A673 (cell line): ENCODE results near the gene SNCAIP. TPM values are rescaled to one million over a fixed set of nuclear protein-coding genes. Genes with fewer than 3 reads are reported as not detected.

Experiments
- BruUV-seq: library from RNA; stranded (reverse); fragments of 400-500 nt; replicated peaks from 2 replicates; lab custom pipeline; 2021; lab: Mats Ljungman, UMichigan
- CTCF ChIA-PET: fragments of 300-600 bp; sonication (Branson Sonifier 250); formaldehyde crosslinking; loops from one replicate; lab custom pipeline; 2022; ENCODE audit warnings: antibody characterized with exemption; lab: Charles Lee
- POLR2A ChIA-PET: fragments of 300-600 bp; sonication (Branson Sonifier 250); formaldehyde crosslinking; loops from one replicate; lab custom pipeline; 2022; ENCODE audit warnings: antibody characterized with exemption; ENCODE audit not compliant: low non-redundant PET; lab: Charles Lee
- DNase-seq: peaks from one replicate; pipeline ENCODE4 v3.0.0-alpha.2; 2015; ENCODE audit warnings: low spot score
- H3K27ac ChIP-seq: fragments of 200-600 bp; sonication (generic); 2 replicates; pipeline ENCODE4 v1.5.1; 2016; ENCODE audit warnings: mixed run types, low read depth, mild to moderate bottlenecking, mixed read lengths, antibody characterized with exemption, low read length; ENCODE audit not compliant: poor library complexity, severe bottlenecking
- H3K27me3 ChIP-seq: fragments of 200-600 bp; sonication (generic); replicated peaks from 2 replicates; pipeline ENCODE4 v1.6.1; 2017; ENCODE audit warnings: mixed run types, low read depth, mild to moderate bottlenecking, mixed read lengths, antibody characterized with exemption, low read length; ENCODE audit not compliant: insufficient read depth, poor library complexity
- H3K36me3 ChIP-seq: fragments of 200-600 bp; sonication (generic); 2 replicates; pipeline ENCODE4 v1.6.1; 2016; ENCODE audit warnings: mixed run types, mild to moderate bottlenecking, mixed read lengths, antibody characterized with exemption, low read length; ENCODE audit not compliant: insufficient read depth, poor library complexity, severe bottlenecking
- H3K4me1 ChIP-seq: fragments of 200-600 bp; sonication (generic); 2 replicates; pipeline ENCODE4 v1.6.1; 2017; ENCODE audit warnings: mixed run types, mild to moderate bottlenecking, mixed read lengths, antibody characterized with exemption, low read length; ENCODE audit not compliant: insufficient read depth, poor library complexity, severe bottlenecking
- H3K4me3 ChIP-seq: fragments of 200-600 bp; sonication (generic); 2 replicates; pipeline ENCODE4 v1.5.1; 2016; ENCODE audit warnings: low read depth, mixed run types, mild to moderate bottlenecking, mixed read lengths, low read length; ENCODE audit not compliant: poor library complexity, severe bottlenecking
- H3K9me3 ChIP-seq: fragments of 200-600 bp; sonication (generic); 2 replicates; pipeline ENCODE4 v1.6.1; 2016; ENCODE audit warnings: mixed run types, low read depth, mild to moderate bottlenecking, mixed read lengths, antibody characterized with exemption, low read length; ENCODE audit not compliant: poor library complexity, severe bottlenecking
- EZH2 ChIP-seq: fragments of 200-600 bp; sonication (generic); IDR thresholded peaks from 2 replicates; pipeline ENCODE4 v1.6.1; 2017; ENCODE audit warnings: borderline replicate concordance, low read depth, mild to moderate bottlenecking, mixed read lengths, antibody characterized with exemption, low read length; ENCODE audit not compliant: poor library complexity, severe bottlenecking
- intact Hi-C: fragments of 100-400 bp; cut with micrococcal nuclease; formaldehyde crosslinking; loops from one replicate; pipeline ENCODE4 v1.10.0; 2022; ENCODE audit not compliant: unreplicated experiment
- total RNA-seq: library from RNA; stranded (reverse); gene quantifications from 2 replicates; pipeline ENCODE4 v1.2.3, GENCODE V29; 2021
- TF ChIP-seq, protein P1 (sequence below): fragments of 300-800, 200-600 bp; sonication (generic); conservative IDR thresholded peaks from 2 replicates; pipeline ENCODE4 v1.5.1; 2017; ENCODE audit warnings: low read depth, mild to moderate bottlenecking, antibody characterized with exemption, low read length, moderate library complexity, mixed read lengths

SNCAIP gene
- total RNA-seq, 1 experiment from 2014 or later, result not detected

DNA sequence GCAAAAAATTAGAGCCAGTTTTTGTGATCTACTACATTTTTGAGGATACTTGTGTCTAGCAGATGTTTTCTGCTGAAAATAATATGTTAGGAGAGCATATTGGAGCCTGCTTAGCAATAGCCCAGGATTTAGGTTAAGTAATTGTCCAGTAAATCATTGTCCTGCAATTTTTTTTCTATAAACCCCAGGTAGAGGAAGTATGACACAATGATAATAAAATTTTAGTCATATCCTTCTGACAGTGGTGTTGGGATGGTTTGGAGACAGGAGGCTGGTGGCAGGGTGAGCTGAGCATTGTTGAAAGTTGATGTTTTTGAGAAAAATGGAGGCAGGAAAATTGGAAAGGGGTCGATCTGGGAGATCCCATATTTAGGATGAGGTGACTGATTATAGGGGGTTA, 3.5 kb downstream of the SNCAIP start:
- no peaks in the 10 kb centered on the region for H3K36me3 ChIP-seq
- peaks cover 96% of the 10 kb centered on the region for H3K27me3 ChIP-seq
- TF ChIP-seq, protein P1, sequence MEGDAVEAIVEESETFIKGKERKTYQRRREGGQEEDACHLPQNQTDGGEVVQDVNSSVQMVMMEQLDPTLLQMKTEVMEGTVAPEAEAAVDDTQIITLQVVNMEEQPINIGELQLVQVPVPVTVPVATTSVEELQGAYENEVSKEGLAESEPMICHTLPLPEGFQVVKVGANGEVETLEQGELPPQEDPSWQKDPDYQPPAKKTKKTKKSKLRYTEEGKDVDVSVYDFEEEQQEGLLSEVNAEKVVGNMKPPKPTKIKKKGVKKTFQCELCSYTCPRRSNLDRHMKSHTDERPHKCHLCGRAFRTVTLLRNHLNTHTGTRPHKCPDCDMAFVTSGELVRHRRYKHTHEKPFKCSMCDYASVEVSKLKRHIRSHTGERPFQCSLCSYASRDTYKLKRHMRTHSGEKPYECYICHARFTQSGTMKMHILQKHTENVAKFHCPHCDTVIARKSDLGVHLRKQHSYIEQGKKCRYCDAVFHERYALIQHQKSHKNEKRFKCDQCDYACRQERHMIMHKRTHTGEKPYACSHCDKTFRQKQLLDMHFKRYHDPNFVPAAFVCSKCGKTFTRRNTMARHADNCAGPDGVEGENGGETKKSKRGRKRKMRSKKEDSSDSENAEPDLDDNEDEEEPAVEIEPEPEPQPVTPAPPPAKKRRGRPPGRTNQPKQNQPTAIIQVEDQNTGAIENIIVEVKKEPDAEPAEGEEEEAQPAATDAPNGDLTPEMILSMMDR, result no peak
- TF ChIP-seq EZH2, result no peak
- H3K9me3 ChIP-seq, result no peaks in the 10 kb centered on the region
- ChIA-PET POLR2A (no interaction called here), CTCF (no interaction called here)
- no peak for DNase-seq
- BruUV-seq, result no TSS peak
- H3K27ac ChIP-seq, result no peak overlapping the region
- H3K4me1 ChIP-seq, result peaks cover 7% of the 10 kb centered on the region
- intact Hi-C loops, result no loop called here
- no peak overlapping the region for H3K4me3 ChIP-seq

DNA sequence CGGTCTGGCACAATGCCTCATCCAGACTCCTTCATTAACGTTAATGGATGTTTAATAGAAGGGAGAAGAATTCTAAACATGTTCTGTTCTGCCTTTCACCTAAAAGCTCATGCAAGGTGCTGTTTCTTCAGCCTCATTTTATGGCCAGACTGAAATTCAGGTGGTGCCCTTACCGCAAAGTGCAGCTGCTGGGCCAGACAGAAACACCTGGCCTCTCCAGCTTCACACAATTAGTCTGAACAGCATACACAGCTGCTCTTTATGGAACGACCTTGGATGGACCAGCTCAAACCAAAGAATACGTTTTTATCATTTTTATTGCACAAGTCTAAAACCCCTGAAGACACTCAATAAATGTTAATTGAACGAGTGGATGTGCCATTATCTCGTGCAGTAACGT, 4.6 kb downstream of the SNCAIP start:
- DNase-seq, result no peak
- intact Hi-C loops, result no loop called here
- no peak for TF ChIP-seq EZH2
- TF ChIP-seq, protein P1, result no peak
- ChIA-PET POLR2A (no interaction called here), CTCF (no interaction called here)
- Histone ChIP-seq H3K9me3 (no peaks in the 10 kb centered on the region), H3K4me1 (peaks cover 7% of the 10 kb centered on the region), H3K27ac (no peak overlapping the region), H3K4me3 (no peak overlapping the region), H3K36me3 (no peaks in the 10 kb centered on the region), H3K27me3 (peaks cover 91% of the 10 kb centered on the region)
- no TSS peak for BruUV-seq

DNA sequence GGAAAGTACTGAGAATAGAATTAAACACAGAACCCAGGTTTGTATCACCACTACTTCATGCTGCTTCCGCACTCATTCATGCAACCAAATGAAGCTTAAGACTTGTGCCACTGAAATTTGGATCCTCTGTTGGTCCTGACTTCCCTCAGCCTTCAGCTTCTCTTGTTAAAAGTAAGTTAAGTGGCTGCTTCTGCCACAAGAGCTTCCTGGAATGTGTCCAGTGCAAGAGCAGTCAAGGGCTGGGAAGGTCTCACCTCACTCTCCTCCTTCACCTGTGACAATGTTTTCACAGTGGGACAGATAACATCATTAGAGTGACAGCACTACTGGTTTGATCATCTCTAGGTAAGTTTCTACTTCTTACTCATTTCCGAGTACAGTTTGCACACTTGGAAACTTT, 7.9 kb downstream of the SNCAIP start:
- no peak for DNase-seq
- H3K9me3 ChIP-seq, result no peaks in the 10 kb centered on the region
- H3K36me3 ChIP-seq, result no peaks in the 10 kb centered on the region
- H3K27me3 ChIP-seq, result peaks cover 88% of the 10 kb centered on the region
- POLR2A ChIA-PET, result no interaction called here
- TF ChIP-seq, protein P1, result no peak
- TF ChIP-seq EZH2, result no peak
- H3K27ac ChIP-seq, result no peak overlapping the region
- CTCF ChIA-PET, result no interaction called here
- no peaks in the 10 kb centered on the region for H3K4me1 ChIP-seq
- BruUV-seq, result no TSS peak
- intact Hi-C loops, result no loop called here
- H3K4me3 ChIP-seq, result no peak overlapping the region
